NCI-H128 (cell line): ENCODE data around the gene ZNF322.
"Not testable (repeated sequence)": the region's sequence is repeated elsewhere in the genome, so short reads cannot be mapped to it uniquely, and the experiment has no call there.

ENCODE experiments used
- DNase-seq: peaks from one replicate; lab custom pipeline; 2025; ENCODE audit not compliant: unreplicated experiment; lab: John Stamatoyannopoulos, UW

ZNF322 gene, protein sequence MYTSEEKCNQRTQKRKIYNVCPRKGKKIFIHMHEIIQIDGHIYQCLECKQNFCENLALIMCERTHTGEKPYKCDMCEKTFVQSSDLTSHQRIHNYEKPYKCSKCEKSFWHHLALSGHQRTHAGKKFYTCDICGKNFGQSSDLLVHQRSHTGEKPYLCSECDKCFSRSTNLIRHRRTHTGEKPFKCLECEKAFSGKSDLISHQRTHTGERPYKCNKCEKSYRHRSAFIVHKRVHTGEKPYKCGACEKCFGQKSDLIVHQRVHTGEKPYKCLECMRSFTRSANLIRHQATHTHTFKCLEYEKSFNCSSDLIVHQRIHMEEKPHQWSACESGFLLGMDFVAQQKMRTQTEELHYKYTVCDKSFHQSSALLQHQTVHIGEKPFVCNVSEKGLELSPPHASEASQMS

DNA sequence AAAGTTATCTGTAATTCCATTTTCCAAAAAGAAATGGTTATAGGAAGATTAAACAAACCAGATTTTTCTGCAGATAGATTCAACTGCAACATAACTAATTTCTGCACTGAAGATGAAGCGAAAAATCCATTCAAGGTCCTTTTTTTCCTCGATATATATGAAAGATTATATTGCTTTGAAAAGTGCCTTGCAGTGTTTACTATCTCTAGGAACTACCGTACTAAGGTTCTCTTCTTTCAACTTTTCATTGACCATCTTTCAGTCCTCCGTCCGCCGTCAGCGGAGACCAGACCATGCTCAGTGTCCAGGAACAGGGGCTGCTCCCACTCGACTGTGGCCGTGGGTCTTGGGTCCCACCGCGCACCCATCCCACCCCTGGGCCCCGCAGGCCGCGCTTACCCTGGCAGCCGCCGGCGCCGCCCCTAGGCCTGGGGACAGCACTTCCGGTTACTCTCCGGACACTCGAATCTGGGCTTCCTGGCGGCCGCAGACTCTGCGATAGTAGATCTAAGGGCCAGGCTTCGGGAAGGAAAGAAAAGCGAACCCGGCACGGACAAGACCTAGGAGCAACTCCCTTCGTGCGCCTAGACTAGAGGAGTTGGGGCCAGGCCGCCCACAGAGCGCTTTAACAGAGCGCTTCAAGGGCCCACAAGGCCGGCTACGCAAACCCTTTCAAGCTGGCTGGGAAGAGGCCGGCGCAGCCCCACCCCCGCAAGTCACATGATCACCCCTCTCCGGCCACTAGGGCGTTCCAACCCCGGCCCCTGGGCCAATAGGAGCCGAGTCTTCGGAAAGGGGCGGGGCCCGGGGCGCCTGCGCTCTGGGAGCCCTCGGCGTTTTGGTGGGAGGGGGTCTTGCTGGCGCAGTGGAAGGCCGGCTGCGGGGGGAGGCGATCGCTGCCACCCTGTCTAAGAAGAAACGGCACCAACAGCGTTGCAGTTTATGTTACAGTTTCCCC, at the start of gene ZNF322:
Gene ZNF322, minus strand, starts transcription at position 705 of the 958 bp plus-strand sequence. CDS start 21,193 bp downstream, outside the sequence.
- peak; percentile 76 for DNase-seq

DNA sequence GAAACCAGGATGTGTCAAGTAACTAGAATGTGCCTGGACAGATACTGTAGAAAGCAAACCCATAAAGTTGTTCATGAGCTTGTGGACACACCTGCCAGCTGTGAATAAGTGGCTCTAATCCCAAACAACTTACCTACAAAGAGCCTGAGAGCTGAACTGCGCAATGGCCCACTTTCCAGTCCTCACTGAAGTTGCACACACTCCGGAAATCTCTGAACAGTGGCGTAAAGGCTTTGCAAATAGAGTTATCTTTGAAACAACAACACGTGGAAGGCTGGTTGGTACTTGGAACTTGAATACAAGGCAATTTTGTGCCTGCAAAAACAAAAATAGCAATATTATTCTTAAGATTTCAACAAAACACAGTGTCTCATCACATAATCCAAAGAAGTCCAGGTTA, 46.2 kb upstream of the ZNF322 start:
- DNase-seq, result not testable (repeated sequence)

DNA sequence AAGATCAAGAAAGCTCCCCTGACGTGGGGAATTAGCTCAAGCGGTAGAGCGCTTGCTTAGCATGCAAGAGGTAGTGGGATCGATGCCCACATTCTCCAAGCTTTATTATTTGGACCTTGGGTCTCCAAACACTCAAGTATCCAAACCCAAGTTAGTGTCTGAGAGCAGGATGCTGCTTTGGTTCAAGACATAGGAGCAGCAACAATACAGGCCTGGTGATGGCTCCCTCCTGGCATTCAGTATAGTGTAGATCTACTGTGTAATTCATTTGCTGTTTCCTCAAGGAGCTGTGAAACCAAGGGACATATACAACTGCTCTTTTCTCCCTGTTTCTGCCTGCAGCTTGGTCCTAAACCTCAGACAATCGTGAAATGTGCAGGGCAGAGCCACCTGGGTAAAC, 45.8 kb upstream of the ZNF322 start:
- DNase-seq, result not testable (repeated sequence)

DNA sequence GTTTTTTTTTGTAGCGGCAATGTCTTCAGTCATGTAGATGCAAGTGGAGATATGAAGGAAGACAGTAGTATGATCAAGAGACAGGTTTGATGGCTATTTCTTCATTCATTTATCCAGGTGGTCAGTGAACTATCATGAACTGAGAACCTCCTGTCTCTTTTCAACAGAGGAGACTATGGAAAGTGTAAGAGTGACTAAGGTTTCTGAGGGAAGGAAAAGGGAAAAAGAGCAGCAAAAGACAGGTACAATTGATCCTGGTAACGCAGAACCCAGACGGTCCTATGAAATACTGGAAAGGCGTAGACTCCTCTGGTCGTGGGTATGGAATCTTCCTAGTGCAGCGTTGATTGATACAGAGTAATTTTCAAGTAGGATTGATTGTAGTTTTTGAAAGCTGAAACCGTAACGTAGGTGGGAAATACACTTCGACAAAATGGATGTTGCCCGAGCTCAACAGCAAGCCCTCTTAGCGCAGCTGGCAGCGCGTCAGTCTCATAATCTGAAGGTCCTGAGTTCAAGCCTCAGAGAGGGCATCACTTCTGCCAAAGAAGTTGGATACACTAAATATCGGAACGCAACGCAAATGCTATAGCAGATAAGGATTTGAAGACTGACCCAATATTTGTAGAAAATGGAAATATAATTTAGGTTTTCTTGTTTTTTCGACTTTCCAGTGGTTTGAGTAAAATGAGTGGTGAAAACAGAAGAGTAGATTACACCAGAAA, 41.6 kb upstream of the ZNF322 start:
- not testable (repeated sequence) for DNase-seq

DNA sequence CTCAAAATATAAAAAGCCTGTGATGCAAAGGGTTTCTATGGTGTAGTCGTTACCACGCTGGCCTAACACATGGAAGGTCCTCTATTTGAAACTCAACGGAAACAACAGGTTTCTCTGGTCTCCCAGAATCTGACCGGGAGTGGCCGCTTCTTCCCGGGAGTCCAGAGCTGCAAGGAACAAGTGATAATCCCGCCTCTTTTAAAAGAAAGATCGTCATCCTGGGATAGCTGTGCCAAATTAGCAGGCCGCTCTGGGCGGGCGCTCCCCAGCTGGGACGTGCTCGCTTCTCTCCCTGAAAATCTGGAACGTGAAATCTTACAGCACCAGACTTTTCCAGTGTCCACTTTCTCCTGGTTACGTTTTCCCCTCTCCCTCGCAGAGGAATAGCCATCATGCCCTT, 38.0 kb upstream of the ZNF322 start:
- not testable (repeated sequence) for DNase-seq

DNA sequence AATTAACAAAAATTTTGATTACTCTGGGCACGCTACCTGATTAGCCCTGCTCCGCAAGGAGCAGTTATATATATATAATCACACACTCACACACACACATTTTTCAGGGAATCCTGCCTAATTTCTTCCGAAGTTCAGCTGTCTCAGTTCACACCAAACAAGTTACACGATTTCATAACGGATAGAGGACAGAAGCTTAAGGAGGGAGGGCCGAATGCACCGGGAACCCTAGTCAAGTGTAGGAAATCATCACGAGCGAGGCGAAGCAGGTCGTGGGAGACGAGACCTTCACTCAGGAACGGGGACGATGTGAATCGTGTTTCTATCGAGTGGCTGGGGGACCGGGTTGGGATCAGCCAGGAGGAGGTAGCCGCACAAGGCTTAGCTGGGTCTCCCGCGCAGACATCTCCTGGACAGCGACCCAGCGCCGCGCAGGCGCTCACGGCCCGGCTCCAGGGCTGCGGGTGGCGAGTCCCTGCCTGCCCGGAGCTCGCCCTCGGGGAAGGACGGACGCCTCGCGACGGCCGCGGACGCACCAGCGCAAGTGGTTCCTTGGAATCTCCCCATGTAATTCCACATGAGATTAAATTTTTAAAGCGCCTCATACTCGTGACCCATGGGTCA, 29.9 kb upstream of the ZNF322 start:
- not testable (repeated sequence) for DNase-seq

DNA sequence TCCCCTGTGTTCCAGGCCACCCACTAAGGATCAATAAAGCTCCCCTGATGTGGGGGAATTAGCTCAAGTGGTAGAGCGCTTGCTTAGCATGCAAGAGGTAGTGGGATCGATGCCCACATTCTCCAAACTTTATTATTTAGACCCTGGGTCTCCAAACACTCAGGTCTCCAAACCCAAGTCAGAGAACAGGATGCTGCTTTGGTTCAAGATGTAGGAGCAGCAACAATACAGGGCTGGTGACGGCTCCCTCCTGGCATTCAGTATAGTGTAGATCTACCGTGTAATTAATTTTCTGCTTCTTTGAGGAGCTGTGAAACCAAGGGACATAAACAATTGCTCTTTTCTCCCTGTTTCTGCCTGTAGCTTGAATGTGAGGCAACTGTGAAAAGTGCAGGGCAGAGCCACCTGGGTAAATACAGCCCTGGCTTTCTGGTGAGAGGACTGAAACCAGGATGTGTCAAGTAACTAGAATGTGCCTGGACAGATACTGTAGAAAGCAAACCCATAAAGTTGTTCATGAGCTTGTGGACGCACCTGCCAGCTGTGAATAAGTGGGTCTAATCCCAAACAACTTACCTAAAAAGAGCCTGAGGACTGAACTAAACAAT, 23.0 kb upstream of the ZNF322 start:
- DNase-seq, result not testable (repeated sequence)

DNA sequence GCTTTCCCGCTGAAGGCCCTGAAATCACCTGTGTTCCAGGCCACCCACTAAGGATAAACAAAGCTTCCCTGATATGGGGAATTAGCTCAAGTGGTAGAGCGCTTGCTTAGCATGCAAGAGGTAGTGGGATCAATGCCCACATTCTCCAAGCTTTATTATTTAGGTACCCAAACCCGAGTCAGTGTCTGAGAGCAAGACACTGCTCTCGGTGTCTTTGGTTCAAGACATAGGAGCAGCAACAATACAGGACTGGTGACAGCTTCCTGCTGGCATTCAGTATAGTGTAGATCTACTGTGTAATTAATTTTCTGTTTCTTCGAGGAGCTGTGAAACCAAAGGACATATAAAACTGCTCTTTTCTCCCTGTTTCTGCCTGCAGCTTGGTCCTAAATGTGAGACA, 13.7 kb upstream of the ZNF322 start:
- not testable (repeated sequence) for DNase-seq

DNA sequence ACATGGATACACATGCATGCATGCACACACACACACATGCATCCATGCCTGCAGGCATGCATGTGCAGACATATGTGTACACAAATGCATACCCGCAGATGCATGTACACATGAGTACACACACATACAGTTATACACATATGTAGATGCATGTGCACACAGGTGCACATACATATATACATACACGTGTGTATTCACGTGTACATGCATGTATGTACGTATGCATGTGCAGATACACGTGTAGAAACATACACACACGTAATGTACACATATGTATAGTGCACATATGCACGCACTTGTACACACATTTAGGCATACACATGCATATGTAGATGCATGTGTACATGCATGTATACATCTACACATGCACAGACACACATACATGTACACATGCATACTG, 11.0 kb upstream of the ZNF322 start:
- not testable (repeated sequence) for DNase-seq

DNA sequence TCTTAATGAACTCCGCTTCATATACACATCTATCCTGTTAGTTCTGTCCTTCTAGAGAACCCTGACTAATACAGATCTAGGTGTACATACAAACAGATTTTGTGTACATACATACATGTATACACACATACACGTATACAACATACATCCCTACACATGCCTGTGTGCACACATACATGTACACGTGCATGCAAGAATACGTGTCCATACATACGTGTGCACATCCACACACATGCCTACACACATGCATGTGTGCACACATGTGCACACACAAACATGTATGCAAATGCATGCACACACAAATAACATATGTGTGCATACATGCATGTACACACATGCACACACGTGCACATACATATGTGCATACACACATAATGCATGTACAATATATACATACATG, 10.5 kb upstream of the ZNF322 start:
- not testable (repeated sequence) for DNase-seq

DNA sequence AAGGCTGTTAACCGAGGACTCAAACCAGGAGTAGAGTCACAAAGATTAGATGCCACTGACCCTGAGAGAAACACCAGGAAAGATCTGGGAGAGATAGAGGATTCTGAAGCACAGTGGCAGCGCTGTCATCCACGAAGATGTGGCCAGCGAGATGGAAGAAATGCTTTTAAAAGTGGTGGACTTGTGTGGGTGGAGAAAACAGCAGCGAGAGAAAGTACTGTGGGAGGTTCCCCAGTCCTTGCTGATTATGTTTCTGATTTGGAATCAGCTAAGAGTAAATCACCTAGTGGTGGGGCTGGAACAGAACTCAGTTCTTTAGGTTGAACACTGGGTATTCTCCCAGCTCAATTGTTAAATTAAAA, 435 bp upstream of the ZNF322 start:
- DNase-seq, result no peak

DNA sequence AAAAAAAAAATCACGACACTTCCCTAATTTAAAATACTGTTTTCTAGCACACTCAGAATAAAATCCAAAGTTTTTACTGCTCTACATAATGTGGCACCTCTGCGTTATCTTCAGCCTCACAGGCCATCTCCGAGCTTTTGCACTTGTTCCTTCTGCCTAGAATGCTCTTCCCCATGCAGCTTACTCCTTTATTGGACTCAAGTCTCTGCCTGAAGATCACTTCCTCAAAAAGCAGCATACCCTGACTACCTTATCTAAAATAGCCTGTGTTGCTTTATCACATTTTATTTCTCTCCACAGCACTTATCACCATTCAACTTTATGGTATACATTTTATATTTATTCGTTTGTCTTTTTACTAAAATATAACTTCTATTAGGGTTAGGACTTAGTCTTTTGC, 2.3 kb downstream of the ZNF322 start:
- DNase-seq, result no peak

DNA sequence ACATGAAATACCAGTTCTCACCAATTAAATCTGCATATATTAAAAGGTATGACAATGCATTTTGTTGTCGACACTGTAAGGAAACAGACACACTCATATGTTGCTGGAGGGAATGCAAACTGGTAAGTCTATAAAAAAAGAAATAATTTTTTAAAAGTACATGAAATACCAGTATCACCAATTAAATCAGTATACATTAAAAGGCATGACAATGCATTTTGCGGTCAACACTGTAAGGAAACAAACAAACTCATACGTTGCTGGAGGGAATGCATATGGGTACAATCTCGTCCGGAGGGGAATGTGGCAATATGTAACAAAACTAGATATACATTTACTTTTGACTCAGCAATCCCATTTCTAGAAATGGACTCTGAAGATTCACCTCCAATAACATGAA, 6.5 kb downstream of the ZNF322 start:
- DNase-seq, result no peak

DNA sequence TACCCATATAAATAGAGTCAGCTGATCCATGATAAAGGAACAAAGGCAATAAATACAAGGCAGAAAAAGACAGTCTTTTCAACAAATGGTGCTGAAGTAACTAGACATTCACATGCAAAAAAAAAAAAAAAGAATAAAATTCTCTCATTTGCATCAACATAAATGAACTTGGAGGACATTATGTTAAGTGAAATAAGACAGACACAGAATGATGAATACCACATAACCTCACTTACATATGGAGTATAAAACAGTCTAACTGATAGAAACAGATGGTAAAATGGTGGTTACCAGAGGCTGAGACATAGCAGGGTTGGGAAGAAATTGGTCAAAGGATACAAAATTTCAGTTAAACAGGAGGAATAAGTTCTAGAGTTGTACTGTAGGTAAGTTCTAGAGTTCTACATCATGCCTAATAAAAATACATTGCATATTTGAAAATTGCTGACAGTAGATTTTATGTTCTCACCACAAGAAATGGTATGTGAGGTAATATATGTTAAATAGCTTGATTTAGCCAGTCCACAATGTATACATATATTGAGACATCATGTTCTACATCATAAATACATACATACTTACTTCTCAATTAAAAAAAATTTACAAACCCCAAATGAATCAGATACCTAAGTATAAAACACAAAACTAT, 8.3 kb downstream of the ZNF322 start:
- DNase-seq, result no peak

DNA sequence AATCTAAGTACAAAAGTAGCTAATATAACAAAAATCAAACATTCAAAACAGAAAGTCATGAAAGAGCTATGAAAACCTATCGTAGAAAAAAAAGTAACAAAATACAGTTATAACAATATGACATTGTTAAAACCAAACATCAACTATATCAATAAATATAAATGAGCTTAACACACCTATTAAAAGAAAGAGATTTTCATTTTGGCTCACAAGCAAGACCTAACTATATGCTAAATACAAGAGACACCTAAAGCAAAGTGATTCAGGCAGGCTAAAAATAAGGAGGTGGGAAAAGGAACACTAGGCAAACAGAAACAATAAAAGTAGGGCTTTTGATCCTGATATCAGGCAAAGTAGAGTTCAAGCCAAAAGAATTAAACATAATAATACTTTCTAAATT, 13.5 kb downstream of the ZNF322 start:
- no peak for DNase-seq

DNA sequence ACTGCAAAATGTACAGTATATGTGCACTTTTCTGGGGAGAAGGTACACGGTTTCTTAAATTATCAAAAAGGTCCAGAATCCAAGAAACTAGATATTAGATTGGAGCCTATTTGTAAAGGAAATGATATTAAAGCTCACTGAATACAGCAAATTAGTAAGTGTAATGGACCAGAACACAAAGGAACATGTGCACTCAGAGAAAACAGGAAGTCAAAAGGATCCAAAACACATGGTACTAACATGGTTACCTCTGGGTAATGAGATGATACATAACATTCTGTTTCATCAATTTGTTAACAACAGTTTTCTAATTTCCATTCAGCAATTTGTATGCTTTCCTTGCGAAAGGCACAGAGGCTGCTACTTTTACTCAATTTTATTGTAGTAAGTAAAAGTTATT, 18.7 kb downstream of the ZNF322 start:
- DNase-seq, result no peak

DNA sequence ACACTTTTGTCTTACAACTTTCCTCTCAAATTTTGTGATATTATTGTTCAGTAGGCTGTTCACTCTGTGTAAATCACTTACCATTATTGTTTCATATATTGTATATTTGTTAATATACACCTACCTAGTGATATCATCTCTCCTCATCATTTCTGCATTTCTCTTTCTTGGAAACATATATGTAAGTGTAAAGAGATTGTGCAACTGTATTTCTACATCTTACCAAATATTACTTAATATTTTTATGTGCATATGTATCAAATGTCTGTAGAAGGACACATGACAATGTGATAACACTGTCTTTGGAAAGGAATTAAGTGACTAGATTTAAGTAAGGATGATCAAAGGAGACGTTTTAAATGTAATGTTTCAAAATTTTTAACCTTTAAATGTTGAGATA, 30.2 kb downstream of the ZNF322 start:
- DNase-seq, result no peak

DNA sequence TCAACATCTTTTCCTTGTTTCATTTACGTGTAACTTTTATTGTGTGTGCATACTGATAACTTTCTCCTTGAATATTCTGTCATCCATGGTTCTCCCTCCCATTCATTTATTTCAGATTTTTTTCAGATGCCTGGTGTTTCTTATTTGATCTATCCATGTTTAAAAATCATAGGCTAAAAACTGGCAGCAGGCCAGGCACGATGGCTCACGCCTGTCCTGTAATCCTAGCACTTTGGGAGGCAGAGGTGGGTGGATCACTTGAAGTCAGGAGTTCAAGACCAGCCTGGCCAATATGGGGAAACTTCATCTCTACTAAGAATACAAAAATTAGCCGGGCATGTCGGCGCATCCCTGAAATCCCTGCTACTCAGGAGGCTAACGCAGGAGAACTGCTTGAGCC, 31.7 kb downstream of the ZNF322 start:
- DNase-seq, result no peak

DNA sequence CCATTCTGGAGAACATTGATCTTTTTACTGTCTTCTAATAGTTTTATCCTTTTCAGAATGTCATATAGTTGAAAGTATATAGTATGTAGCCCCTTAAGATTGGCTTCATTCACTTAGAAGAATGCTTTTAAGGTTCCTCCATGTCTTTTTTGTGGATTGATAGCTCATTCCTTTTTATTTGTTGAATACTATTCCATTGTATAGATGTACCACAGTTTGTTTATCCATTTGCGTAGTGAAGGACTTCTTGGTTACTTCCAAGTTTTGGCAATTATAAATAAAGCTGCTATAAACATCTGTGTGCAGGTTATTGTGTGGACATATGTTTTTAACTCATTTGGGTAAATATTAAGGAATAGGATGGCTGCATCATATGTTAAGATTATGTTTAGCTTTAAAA, 35.0 kb downstream of the ZNF322 start:
- no peak for DNase-seq

DNA sequence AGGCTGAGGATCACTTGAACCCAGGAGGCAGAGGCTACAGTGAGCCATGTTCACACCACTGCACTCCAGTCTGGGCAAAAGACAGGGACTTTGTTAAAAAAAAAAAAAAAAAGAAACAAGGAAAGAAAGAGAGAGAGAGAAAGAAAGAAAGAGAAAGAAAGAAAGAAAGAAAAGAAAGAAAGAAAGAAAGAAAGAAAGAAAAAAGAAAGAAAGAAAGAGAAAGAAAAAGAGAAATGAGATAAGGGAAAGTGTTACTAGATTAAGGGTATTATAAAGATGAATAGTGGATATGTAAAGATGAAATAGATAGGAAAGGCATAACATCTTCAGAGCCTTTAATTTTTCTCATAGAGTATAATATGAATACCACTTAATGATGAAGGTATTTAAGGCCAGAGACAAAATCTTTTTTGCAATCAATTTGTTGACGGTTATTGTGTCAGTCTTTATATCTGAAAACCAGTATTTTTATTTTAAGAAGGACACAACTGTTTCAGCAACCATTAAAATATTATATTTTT, 36.1 kb downstream of the ZNF322 start:
- DNase-seq, result no peak
